Measurements from ENCODE around the gene IRAK2. TPM values are rescaled to one million over a fixed set of nuclear protein-coding genes. Genes with fewer than 3 reads are reported as not detected.
"Not testable (repeated sequence)": the region's sequence is repeated elsewhere in the genome, so short reads cannot be mapped to it uniquely, and the experiment has no call there.

Gene IRAK2
- total RNA-seq, 1 experiment from 2014 or later = 5.0 TPM

DNA sequence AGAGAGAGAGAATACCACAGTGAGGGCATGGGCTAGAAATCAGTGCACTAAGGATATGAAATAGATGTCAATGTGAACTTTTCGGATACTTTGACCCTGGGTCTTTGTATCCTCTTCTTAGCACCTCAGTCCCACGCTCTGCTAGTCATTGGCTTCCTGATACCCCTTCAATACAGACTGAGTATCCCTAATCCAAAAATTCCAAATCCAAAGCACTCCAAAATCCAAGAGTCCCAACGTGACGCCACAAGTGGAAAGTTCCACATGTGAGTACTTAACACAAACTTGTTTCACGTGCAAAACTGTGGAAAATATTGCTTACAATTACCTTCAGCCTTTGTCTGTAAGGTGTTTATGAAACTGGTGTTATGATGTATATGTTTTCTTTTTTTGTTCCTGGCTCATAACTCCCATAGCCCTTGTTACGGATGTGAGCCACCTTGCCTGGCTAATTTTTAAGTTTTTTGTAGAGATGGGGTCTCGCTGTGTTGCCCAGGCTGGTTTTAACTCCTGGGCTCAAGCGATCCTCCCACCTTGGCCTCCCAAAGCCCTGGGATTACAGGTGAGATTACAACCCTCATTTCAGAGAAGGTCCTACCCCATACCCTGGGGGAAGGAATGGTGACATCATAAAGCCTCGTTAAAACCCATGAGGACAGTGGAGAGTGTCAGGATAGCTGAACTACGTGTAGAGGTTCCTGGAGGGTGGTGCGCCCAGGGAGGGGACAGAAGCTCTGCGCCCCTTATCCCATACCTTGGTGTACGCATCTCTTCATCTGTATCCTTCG lies 10.2 kb upstream of the IRAK2 start:
- Histone ChIP-seq H3K4me3 (no peak overlapping the region), H3K36me3 (peaks cover 11% of the 10 kb centered on the region), H3K27me3 (no peaks in the 10 kb centered on the region), H3K9me3 (no peaks in the 10 kb centered on the region)
- DNase-seq = no peak

- Histone ChIP-seq H3K36me3 (peaks cover 7% of the 10 kb centered on the region; the same call in 1 of the 2 replicates), H3K4me3 (no peak overlapping the region), H3K9me3 (no peaks in the 10 kb centered on the region), H3K27me3 (no peaks in the 10 kb centered on the region)
- DNase-seq = no peak
Measured at GRCh38 chr3:10155123-10155472, 9.6 kb upstream of the IRAK2 start.

DNA sequence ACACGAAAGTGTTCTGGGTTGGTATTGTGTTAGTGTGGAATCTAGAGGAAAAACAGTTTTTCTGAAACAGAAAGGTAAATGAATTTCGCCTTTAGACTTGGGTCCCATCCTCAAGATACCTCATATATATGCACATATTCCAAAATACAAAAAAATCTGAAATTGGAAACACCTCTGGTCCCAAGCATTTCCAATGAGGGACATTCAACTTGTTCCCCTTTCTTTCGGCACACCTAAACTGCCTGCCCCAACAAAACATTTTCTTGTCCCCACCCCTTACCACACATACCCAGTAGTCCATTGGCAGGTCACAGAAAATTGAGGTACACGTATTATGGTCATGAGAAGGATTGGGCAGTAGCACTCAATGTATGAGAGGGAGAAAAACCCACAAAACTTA lies 9.1 kb upstream of the IRAK2 start:
- DNase-seq = no peak
- Histone ChIP-seq H3K36me3 (peaks cover 7% of the 10 kb centered on the region; the same call in 1 of the 2 replicates), H3K4me3 (no peak overlapping the region)

DNA sequence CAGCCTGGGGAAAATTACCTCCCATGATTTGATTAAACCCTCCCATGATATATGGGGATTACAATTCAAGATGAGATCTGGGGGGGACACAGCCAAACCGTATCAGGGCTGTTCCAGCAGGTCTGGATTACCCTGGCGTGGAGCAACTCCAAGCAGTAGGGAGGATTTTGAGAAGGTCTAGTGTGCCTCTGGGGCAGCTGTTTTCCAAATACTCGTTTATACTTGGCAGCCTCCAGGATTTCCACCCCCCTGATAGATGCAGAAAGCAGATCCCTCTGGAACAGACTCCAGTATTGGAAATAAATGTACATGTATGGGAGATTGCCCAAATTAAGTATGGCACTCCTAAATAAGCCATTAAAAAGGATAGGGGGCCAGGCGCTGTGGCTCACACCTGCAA lies 7.7 kb upstream of the IRAK2 start:
- no peaks in the 10 kb centered on the region for H3K9me3 ChIP-seq
- no peak for DNase-seq
- no peaks in the 10 kb centered on the region for H3K27me3 ChIP-seq
- H3K36me3 ChIP-seq = no peaks in the 10 kb centered on the region
- H3K4me3 ChIP-seq = no peak overlapping the region

More for the DNA sequence above, 9.1 kb upstream of the IRAK2 start:
- no peaks in the 10 kb centered on the region for H3K27me3 ChIP-seq
- H3K9me3 ChIP-seq = no peaks in the 10 kb centered on the region

DNA sequence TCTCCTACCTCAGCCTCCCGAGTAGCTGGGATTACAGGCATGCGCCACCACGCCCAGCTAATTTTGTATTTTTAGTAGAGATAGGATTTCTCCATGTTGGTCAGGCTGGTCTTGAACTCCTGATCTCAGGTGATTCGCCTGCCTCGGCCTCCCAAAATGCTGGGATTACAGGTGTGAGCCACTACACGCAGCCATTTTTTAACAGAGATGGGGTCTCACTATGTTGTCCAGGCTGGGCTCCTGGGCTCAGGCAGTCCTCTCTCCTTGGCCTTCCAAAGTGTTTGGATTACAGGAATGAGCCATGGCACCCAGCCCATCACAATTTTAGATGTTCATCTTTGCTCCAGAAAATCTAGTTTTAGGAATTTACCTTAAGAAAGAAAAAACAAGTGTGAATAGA lies 6.2 kb upstream of the IRAK2 start:
- not testable (repeated sequence) for H3K27me3 ChIP-seq, H3K9me3 ChIP-seq, DNase-seq, H3K36me3 ChIP-seq, H3K4me3 ChIP-seq

DNA sequence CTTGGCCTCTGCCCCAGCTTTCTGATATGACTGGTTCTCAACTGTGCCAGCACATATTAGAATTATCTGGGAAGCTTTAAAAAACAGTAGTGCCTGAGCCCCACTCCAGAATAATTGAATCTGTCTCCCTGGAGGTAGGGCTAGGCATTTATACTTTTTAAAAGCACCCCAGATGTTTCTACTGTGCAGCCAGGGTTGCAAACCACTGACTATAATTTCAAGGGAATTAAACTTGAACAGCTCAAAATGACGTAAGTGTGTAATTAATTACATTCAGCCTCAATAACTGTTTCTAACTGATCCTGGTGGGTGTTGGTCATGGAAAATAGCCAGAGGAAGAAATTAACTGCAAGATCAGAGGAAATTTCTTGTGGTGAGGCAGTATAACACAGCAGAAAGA lies 4.4 kb upstream of the IRAK2 start:
- no peak overlapping the region for H3K4me3 ChIP-seq
- peak; percentile 46 for DNase-seq
- H3K9me3 ChIP-seq = no peaks in the 10 kb centered on the region
- no peaks in the 10 kb centered on the region for H3K36me3 ChIP-seq
- no peaks in the 10 kb centered on the region for H3K27me3 ChIP-seq

DNA sequence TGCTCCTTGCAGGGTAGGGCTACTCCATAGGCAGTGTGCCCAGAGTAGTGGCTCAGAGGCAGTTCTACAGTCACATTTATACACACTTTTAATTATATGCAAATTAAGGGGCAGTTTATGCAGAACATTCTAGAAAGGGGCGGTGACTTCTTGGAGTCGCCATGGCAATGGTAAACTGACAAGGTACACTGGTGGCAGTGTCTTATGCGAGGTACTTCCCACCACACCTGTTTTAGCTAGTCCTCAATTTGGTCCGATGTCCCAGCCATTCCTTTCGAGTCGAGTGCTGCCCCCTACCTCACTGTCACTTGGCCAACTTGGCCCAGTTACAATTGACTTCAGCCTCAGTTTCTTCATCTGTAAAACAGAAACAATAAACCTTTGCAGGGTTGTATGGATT lies 3.8 kb upstream of the IRAK2 start:
- Histone ChIP-seq H3K36me3 (no peaks in the 10 kb centered on the region), H3K9me3 (no peaks in the 10 kb centered on the region), H3K27me3 (no peaks in the 10 kb centered on the region), H3K4me3 (no peak overlapping the region)
- DNase-seq = no peak

DNA sequence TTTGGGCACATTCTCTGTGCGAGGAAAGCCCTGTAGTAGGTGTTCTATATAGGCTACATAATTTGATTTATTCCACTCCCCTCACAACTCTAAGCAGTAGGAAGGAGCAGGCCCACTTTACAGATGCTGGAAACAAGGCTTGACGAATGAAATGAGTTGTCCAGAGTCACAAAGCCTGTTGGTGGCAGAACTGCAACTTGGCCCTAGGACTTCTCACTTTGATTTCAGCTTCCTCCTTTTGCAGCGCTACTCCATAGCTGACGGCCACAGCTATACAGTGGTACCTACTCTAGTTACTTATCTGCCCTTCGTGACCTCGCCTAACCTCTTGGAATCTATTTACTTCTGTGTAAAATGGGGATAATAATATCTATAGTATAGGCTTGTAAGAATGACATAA lies 2.5 kb upstream of the IRAK2 start:
- no peaks in the 10 kb centered on the region for H3K36me3 ChIP-seq
- no peak overlapping the region for H3K4me3 ChIP-seq
- no peak for DNase-seq
- H3K9me3 ChIP-seq = no peaks in the 10 kb centered on the region
- H3K27me3 ChIP-seq = no peaks in the 10 kb centered on the region

GRCh38 chr3:10164201-10164545 lies 546 bp upstream of the IRAK2 start:
- not testable (repeated sequence) for H3K9me3 ChIP-seq, H3K27me3 ChIP-seq, H3K36me3 ChIP-seq, DNase-seq
- H3K4me3 ChIP-seq = peak overlapping the region; percentile 71

DNA sequence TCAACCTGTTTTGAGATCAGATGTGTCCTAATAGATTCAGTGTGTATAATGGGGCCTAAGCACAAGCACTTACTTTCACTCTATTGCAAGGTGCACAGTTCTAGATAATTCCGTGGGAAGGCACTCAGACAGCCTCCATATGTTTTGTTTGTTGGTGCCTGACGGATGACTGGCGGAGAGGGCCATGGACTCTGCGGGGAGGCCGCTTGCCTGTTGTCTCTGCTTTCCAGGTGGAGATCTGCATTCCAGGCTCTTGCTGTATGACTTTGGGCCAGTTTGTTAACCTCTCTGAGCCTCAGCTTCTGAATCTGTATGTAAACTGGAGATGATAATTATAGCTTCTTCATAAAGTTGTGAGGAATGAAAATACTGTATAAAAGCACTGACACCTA lies 1.5 kb downstream of the IRAK2 start:
- Histone ChIP-seq H3K4me3 (no peak overlapping the region), H3K27me3 (no peaks in the 10 kb centered on the region), H3K36me3 (no peaks in the 10 kb centered on the region), H3K9me3 (no peaks in the 10 kb centered on the region)
- DNase-seq = no peak

GRCh38 chr3:10169000-10169496 lies 4.3 kb downstream of the IRAK2 start:
- H3K27me3 ChIP-seq = no peaks in the 10 kb centered on the region
- H3K9me3 ChIP-seq = no peaks in the 10 kb centered on the region
- DNase-seq = no peak
- H3K4me3 ChIP-seq = no peak overlapping the region
- H3K36me3 ChIP-seq = no peaks in the 10 kb centered on the region

DNA sequence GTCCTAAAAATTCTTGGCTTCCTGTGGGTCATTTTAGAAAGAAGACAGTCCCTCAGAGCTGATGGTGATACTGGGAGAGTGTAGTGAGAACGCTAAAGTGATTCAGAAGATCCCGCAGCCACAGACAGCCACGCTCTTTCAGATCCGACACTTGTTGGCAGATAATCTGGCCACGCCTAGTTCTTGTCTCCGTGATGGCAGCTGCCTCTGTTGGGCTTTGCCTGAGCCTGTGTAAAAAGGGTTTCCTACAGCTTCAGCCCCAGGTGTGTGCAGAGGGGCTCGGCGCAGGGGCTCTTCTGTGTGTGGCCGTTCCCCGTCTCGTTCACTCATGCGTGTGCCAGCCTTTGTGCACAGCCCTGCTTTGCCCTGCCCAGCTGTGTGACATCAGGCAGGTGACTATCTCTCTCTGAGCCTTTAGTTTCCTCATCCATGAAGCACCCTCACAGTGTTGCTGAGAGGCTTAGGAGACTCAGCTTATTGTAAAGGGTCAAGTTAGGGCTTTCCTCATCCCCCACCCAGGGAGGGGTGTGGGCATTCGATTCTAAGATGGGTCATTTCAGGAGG lies 6.3 kb downstream of the IRAK2 start:
- no peak for DNase-seq
- no peaks in the 10 kb centered on the region for H3K36me3 ChIP-seq
- H3K4me3 ChIP-seq = no peak overlapping the region
- no peaks in the 10 kb centered on the region for H3K9me3 ChIP-seq
- no peaks in the 10 kb centered on the region for H3K27me3 ChIP-seq

DNA sequence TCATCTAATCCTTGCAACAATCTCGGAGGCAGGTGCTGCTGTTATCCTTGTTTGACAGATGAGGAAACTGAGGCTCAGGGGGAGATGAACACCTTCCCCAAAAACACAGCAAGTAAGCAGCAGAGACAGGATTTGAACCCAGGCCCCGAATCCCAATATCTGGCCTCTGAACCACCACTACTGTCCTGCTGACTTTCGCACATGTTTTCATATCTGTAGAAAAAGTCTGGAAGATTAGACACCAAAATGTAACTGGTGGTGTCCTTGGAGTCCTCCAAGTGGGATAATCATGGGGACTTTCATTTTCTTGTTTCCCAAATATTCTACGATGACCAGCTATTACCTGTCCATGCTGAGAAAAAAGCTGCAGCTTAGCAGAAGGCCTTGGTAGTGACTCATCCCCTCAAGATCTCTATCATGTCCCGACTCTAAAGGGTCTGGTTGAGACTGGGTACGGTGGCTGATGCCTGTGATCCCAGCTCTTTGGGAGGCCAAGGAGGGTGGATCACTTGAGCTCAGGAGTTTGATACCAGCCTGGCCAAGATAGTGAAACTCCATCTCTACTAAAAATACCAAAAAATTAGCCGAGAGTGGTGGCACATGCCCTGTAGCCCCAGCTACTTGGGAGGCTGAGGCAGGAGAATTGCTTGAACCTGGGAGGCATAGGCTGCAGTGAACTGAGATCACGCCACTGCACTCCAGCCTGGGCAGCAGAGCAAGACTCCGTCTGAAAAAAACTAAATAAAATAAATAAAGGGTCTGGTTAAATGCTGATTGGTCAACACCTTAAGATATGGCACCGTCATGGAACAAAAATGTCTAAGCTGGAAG lies 8.6 kb downstream of the IRAK2 start:
- H3K27me3 ChIP-seq = no peaks in the 10 kb centered on the region
- no peak overlapping the region for H3K4me3 ChIP-seq
- H3K36me3 ChIP-seq = no peaks in the 10 kb centered on the region
- H3K9me3 ChIP-seq = no peaks in the 10 kb centered on the region
- DNase-seq = no peak

GRCh38 chr3:10173926-10174435 lies 9.3 kb downstream of the IRAK2 start:
- DNase-seq = peak; percentile 86
- H3K9me3 ChIP-seq = no peaks in the 10 kb centered on the region
- no peaks in the 10 kb centered on the region for H3K36me3 ChIP-seq
- no peak overlapping the region for H3K4me3 ChIP-seq
- H3K27me3 ChIP-seq = no peaks in the 10 kb centered on the region

GRCh38 chr3:10175334-10175733 lies 10.6 kb downstream of the IRAK2 start:
- H3K36me3 ChIP-seq, H3K27me3 ChIP-seq, DNase-seq, H3K9me3 ChIP-seq, H3K4me3 ChIP-seq: not testable (repeated sequence)

GRCh38 chr3:10176150-10176549 lies 11.4 kb downstream of the IRAK2 start:
- not testable (repeated sequence) for H3K27me3 ChIP-seq, H3K4me3 ChIP-seq, H3K36me3 ChIP-seq, H3K9me3 ChIP-seq, DNase-seq

DNA sequence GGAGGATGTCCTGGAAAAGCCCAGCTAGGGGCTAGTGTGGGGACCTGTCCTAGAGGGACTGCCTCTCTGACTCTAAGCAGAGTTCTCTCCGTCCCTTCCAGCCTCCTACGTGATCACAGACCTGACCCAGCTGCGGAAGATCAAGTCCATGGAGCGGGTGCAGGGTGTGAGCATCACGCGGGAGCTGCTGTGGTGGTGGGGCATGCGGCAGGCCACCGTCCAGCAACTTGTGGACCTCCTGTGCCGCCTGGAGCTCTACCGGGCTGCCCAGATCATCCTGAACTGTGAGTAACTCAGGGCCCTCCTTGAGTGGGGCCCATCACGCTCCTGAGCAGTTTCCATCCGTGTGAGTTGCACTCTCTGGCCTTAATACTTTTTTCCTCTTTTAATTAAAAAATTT lies 13.0 kb downstream of the IRAK2 start:
- H3K36me3 ChIP-seq = no peaks in the 10 kb centered on the region

More for the DNA sequence above, 13.0 kb downstream of the IRAK2 start:
- no peaks in the 10 kb centered on the region for H3K9me3 ChIP-seq
- no peaks in the 10 kb centered on the region for H3K27me3 ChIP-seq
- DNase-seq = no peak
- H3K4me3 ChIP-seq = no peak overlapping the region

Measured in MG63 (cell line).